Peyer's patch (tissue), 4 donors: ENCODE results near the gene ADORA2A. TPM values are rescaled to one million over a fixed set of nuclear protein-coding genes. Genes with fewer than 3 reads are reported as not detected.
A peak's percentile ranks its signal among the peaks of the same experiment; 100 is the strongest.

Source experiments
- DNase-seq, 3 donors: peaks; one replicate each; pipeline ENCODE4 v3.0.0-alpha.2; 2017 to 2019
- H3K27ac ChIP-seq, 4 donors: fragments of 200-600 bp; sonication (generic); one replicate each; pipeline ENCODE4 v1.5.1; 2016 to 2019
- H3K27me3 ChIP-seq, 2 donors: fragments of 200-600 bp; sonication (generic); one replicate each; pipeline ENCODE4 v1.5.1; 2019
- H3K36me3 ChIP-seq, 3 donors: fragments of 200-600 bp; sonication (generic); one replicate each; pipeline ENCODE4 v1.5.1; 2016 to 2019
- H3K4me1 ChIP-seq, 4 donors: fragments of 200-600 bp; sonication (generic); one replicate each; pipeline ENCODE4 v1.5.1; 2016 to 2019
- H3K4me3 ChIP-seq, 4 donors: fragments of 200-600 bp; sonication (generic); 1 replicate in 3 of 4; 2 replicates in 1 of 4; pipeline ENCODE4 v1.5.1; 2016 to 2019; ENCODE audit warnings: mild to moderate bottlenecking in 1 of 4
- H3K9me3 ChIP-seq, 4 donors: fragments of 200-600 bp; sonication (generic); one replicate each; pipeline ENCODE4 v1.5.1; 2016 to 2019; ENCODE audit warnings: mild to moderate bottlenecking in 1 of 4
- POLR2A ChIP-seq, 2 donors: fragments of 450-650 bp; IDR thresholded peaks; one replicate each; pipeline ENCODE4 v1.5.1; 2017; ENCODE audit warnings: antibody characterized with exemption in 2 of 2, mild to moderate bottlenecking in 2 of 2, moderate library complexity in 2 of 2
- total RNA-seq, 4 donors: library from RNA; depleted of rRNA; stranded (reverse); fragments of >200 nt; gene quantifications; one replicate each; pipeline ENCODE4 v1.1.0, GENCODE V29; 2016
- TF ChIP-seq, protein P1 (sequence below), 6 experiments: fragments of 450-650 bp in 4 of 6; fragments of 200-600 bp in 2 of 6; sonication (generic) in 1 of 6; IDR thresholded peaks; one replicate each; pipeline ENCODE4 v1.5.1; 2017 to 2019; ENCODE audit warnings: antibody characterized with exemption in 6 of 6, mild to moderate bottlenecking in 3 of 6, moderate library complexity in 1 of 6

Gene ADORA2A
- total RNA-seq, 4 donors from 2014 or later = 1.3 to 4.3 (median 2.6) TPM

DNA sequence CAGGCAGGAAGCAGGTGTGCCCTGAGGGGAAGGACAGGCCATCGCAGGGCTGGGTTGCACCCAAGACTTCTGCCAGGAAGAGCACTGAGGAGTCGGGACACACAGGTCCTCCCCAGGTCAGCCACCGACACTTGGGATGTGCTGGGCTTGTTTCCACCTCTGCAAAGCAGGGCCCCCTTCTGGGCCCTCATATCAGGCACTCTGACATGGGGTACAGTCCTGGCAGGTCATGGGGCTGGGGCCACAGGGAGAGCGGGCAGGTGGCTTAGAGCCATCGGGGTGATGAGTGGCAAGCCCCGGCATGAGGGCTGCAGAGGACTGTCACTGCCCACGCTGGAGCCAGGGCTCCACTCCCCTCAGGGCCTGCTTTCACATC lies 7.9 kb upstream of the ADORA2A start:
- TF ChIP-seq, protein P1, sequence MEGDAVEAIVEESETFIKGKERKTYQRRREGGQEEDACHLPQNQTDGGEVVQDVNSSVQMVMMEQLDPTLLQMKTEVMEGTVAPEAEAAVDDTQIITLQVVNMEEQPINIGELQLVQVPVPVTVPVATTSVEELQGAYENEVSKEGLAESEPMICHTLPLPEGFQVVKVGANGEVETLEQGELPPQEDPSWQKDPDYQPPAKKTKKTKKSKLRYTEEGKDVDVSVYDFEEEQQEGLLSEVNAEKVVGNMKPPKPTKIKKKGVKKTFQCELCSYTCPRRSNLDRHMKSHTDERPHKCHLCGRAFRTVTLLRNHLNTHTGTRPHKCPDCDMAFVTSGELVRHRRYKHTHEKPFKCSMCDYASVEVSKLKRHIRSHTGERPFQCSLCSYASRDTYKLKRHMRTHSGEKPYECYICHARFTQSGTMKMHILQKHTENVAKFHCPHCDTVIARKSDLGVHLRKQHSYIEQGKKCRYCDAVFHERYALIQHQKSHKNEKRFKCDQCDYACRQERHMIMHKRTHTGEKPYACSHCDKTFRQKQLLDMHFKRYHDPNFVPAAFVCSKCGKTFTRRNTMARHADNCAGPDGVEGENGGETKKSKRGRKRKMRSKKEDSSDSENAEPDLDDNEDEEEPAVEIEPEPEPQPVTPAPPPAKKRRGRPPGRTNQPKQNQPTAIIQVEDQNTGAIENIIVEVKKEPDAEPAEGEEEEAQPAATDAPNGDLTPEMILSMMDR (IDR thresholded peaks at IDR 0.05) = no peak
- TF ChIP-seq POLR2A (IDR thresholded peaks at IDR 0.05) = no peak
- Histone ChIP-seq H3K27me3 (no peaks in the 10 kb centered on the region), H3K36me3 (peaks cover 0 to 24% (median 0%) of the 10 kb centered on the region in 3 donors), H3K4me3 (no peak overlapping the region), H3K4me1 (peaks cover 0 to 11% (median 7%) of the 10 kb centered on the region in 4 donors), H3K27ac (no peak overlapping the region), H3K9me3 (no peaks in the 10 kb centered on the region)
- no peak for DNase-seq

DNA sequence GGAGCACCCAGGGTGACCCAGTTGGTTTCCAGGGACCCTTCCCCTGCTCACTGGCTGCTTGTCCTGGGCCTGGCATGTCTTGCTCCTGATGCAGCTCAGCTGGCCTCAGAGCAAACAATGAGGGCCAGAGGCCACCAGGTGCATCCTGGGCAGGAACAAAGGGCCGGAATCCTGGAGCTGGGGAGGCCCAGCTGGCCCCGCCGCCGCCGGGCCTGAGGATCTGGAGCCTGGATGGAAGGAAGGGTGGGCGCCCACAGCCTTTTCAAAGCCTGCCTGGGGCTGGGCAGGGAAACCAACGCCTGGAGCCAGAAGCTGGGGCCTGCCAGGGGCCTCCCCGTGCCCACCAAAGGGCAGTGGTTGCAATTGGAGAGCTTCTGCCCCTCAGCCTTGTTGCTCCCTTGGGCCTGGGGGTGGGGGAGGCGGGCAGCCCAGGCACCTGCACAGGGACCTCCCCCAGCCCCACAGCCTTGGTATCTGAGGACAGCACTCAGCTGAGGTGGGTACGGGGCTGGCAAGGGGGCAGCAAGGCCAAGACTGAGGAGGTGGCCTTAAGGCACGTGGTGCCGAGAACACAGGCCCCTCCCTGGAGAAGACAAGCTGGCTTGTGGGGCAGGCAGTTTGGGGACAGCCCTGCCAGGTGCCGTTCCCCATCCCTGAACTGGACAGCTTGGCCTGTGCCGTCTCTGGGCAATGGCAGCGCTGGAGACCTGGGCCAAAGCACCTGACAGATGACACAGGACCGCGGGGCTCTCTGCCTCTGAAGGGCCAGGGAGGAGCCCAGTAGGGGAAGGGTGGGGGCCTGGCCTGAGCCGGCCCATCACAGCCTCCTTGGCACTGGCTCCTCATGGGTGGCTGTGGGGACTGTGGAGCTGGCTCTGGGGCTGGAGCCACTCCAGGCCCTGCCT lies 7.1 kb upstream of the ADORA2A start:
- DNase-seq = no peak
- H3K27ac ChIP-seq = no peak overlapping the region
- TF ChIP-seq POLR2A (IDR thresholded peaks at IDR 0.05) = no peak
- TF ChIP-seq, protein P1 (IDR thresholded peaks at IDR 0.05) = no peak

DNA sequence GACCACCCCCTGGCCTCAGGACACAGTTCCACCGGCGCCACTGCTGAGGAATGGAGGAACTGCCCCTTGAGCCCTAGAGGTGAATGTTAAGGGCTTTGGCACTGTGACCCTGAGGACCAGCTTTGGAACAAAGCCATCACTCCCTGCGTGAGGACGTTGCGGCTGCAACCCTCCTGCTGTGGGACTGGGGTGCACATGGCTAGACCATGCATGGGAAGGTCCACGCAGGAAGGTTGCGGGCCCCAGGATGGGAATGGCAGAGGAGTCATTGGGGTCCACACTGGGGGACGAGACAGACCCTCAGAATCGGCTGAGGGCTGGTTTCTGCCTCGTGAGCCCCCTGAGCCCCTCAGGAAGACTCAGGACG lies 6.4 kb upstream of the ADORA2A start:
- H3K4me1 ChIP-seq = peaks cover 3 to 17% (median 10%) of the 10 kb centered on the region in 4 donors
- H3K36me3 ChIP-seq = peaks cover 0 to 9% (median 0%) of the 10 kb centered on the region in 3 donors
- no peak for TF ChIP-seq POLR2A (IDR thresholded peaks at IDR 0.05)
- TF ChIP-seq, protein P1 (IDR thresholded peaks at IDR 0.05) = no peak
- no peak for DNase-seq
- no peak overlapping the region for H3K27ac ChIP-seq
- no peak overlapping the region for H3K4me3 ChIP-seq
- H3K27me3 ChIP-seq = no peaks in the 10 kb centered on the region
- no peaks in the 10 kb centered on the region for H3K9me3 ChIP-seq

More for the DNA sequence above, 7.1 kb upstream of the ADORA2A start:
- Histone ChIP-seq H3K4me3 (no peak overlapping the region), H3K4me1 (peaks cover 3 to 17% (median 9%) of the 10 kb centered on the region in 4 donors), H3K27me3 (no peaks in the 10 kb centered on the region), H3K9me3 (no peaks in the 10 kb centered on the region), H3K36me3 (peaks cover 0 to 15% (median 0%) of the 10 kb centered on the region in 3 donors)

DNA sequence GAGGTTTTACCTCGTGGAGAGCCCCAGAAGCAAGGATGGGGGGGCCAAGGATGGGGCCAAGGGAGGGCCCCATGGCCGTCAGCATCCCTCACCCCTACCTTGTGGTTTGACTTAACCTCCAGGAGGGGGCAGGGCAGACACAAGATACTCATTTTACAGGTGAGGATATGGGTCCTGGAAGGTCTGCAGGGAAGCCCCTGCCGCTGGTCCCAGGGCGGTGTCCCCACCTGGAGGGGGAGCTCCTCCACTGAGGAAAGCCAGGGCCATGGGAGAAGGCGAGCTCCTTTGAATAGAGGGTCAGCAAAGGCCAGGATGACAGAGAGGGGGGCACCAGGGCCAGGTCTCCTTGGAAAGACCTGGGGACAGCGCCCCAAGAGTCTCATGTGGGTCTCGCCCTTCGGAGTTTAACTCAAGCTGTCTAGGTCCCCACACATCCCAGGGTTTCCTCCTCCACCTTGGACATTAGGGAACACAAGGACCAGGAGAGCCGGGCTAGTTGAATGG lies 5.9 kb upstream of the ADORA2A start:
- TF ChIP-seq, protein P1 (IDR thresholded peaks at IDR 0.05) = peak; percentile 9 to 35 (median 20)
- no peak for TF ChIP-seq POLR2A (IDR thresholded peaks at IDR 0.05)
- no peaks in the 10 kb centered on the region for H3K9me3 ChIP-seq
- H3K27ac ChIP-seq = no peak overlapping the region
- no peaks in the 10 kb centered on the region for H3K27me3 ChIP-seq
- peaks cover 0 to 4% (median 0%) of the 10 kb centered on the region in 3 donors for H3K36me3 ChIP-seq
- peaks cover 3 to 21% (median 12%) of the 10 kb centered on the region in 4 donors for H3K4me1 ChIP-seq
- no peak overlapping the region for H3K4me3 ChIP-seq
- no peak for DNase-seq

DNA sequence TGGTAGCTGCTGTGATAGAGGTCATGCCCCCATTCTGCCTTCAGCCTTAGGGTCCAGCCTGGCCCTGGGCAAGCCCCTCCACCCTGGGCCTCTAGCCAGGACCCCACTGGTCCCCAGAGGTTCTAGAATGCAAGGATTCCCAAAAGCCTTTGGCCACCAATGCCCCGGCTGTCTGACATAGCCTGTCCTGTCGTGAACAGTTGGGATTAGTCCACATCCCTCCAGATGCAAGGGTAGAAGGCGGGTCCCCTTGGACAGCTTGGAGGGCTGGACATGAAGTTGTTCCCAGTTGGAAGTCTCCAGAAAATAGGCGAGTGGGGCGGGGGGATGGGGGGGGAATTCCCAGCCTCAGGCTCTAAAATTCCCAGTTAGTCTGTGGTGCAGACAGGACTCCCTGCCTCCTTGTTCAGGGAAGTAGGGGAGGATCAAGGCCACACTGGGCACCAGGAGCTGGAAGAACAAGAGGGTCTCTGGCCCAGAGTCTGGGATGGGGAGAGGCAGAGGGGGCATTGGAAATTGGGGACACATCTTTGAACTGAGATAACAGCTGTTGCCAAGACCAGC lies 5.2 kb upstream of the ADORA2A start:
- Histone ChIP-seq H3K27me3 (no peaks in the 10 kb centered on the region), H3K9me3 (no peaks in the 10 kb centered on the region), H3K36me3 (no peaks in the 10 kb centered on the region), H3K4me3 (no peak overlapping the region), H3K4me1 (peaks cover 3 to 28% (median 16%) of the 10 kb centered on the region in 4 donors), H3K27ac (no peak overlapping the region)
- DNase-seq = no peak
- TF ChIP-seq, protein P1 (IDR thresholded peaks at IDR 0.05) = no peak
- TF ChIP-seq POLR2A (IDR thresholded peaks at IDR 0.05) = no peak
